ENCODE measurements around the gene PRSS50.

Gene PRSS50

DNA sequence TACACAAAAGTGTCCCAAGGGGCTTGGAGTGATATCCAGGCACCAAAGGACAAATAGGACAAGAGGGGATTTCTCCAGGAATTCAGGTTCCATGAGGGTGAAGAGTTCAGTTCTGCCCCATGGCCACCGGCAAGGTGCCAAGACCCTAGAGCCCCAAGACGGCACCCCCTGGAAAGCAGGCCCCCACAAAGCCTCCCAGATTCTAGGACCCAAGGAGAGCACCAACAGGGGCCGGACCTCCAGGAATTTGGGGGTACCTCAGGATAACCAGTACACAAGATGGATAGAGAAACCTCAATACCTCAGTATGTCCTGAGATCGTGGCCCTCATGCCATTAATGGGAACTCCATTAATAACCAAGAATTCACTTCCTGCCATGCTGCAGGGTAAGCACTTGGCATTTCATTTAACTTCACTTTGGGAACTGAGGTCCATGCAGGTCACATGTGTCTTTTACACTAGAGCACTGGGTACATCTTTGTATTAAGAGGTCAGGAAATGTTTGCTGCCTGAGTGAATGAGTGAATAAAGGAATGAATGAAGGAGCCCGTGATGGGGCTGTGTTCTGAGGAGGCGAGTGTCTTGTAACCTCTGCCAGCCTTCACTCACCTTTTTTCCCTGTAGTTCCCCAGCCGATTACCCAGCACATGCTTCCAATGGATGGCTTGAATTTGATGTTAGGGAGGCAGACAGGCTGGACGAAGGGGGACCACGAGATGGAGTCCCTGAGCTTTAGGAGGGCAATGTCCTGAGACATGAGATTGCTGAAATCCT lies 15.5 kb upstream of the PRSS50 start:
- no peak for DNase-seq (ENCODE audit: low spot score)
- no peak overlapping the region for H4K8ac ChIP-seq (ENCODE audit: low read depth, low read length)

DNA sequence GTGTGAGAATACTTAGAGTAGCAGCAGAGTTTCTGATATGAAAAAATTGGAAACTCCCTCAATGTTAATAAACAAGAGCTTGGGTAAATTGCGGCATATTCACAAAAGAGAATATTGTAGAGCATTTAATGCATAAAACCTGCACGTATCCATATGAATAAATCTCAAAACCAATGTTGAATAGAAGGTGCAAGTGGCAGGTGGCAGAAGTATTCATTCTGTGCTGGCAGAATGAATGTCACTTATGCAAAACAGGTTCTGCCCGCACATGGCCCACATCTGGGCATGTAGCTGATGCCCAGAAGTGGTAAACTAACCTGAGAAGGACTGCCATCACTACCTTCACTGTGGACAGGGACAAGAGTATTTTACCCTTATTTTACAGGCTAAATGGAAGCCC lies 14.1 kb upstream of the PRSS50 start:
- Histone ChIP-seq H3K27ac (replicated peaks; ENCODE audit: low read length) (no peak overlapping the region), H4K91ac (ENCODE audit: low read depth, low read length, poor library complexity) (no peak overlapping the region), H3K4ac (ENCODE audit: low read length) (no peak overlapping the region), H2AK5ac (ENCODE audit: low read depth, low read length) (no peak overlapping the region), H2AFZ (ENCODE audit: low read length) (no peak overlapping the region), H3K9me3 (replicated peaks in 1 of 2; ENCODE audit: control insufficient read depth in 2 of 2, insufficient read depth in 1 of 2, low read depth in 1 of 2, low read length in 2 of 2) (no peaks in the 10 kb centered on the region), H2BK120ac (ENCODE audit: low read depth, low read length) (no peak overlapping the region), H3K27me3 (ENCODE audit: control insufficient read depth in 3 of 3, insufficient read depth in 3 of 3, low read depth in 1 of 3, low read length in 3 of 3) (no peaks in the 10 kb centered on the region), H3K4me1 (ENCODE audit: control insufficient read depth in 2 of 2, insufficient read depth in 1 of 2, low read depth in 1 of 2, low read length in 2 of 2) (no peaks in the 10 kb centered on the region), H4K8ac (ENCODE audit: low read depth, low read length) (no peak overlapping the region), H2BK15ac (ENCODE audit: low read length) (no peak overlapping the region), H3K79me1 (ENCODE audit: low read depth, low read length) (no peaks in the 10 kb centered on the region), H2BK12ac (ENCODE audit: low read length) (no peak overlapping the region), H3K23ac (ENCODE audit: low read depth, low read length, poor library complexity) (no peak overlapping the region), H3K18ac (ENCODE audit: low read length) (no peak overlapping the region), H2BK5ac (ENCODE audit: low read length) (no peak overlapping the region), H3K14ac (ENCODE audit: low read length) (no peak overlapping the region), H3K9ac (ENCODE audit: low read depth, low read length, poor library complexity) (no peak overlapping the region), H3K4me3 (ENCODE audit: low read length in 2 of 2) (no peak overlapping the region), H3K4me2 (ENCODE audit: insufficient read depth, low read length, poor library complexity, severe bottlenecking) (no peak overlapping the region), H3K36me3 (replicated peaks in 1 of 2; ENCODE audit: control insufficient read depth in 2 of 2, insufficient read depth in 2 of 2, low read length in 2 of 2) (no peaks in the 10 kb centered on the region)
- WGBS, 2 donors (ENCODE audit: extremely low coverage in 2 of 2, insufficient read length in 2 of 2, insufficient replicate concordance in 1 of 2), result no CpG with 5 or more reads among the region's 3 CpGs
- DNase-seq (ENCODE audit: low spot score), result no peak

More for the DNA sequence above, 15.5 kb upstream of the PRSS50 start:
- Histone ChIP-seq H2BK12ac (ENCODE audit: low read length) (no peak overlapping the region), H3K18ac (ENCODE audit: low read length) (no peak overlapping the region), H4K91ac (ENCODE audit: low read depth, low read length, poor library complexity) (no peak overlapping the region), H3K9me3 (replicated peaks in 1 of 2; ENCODE audit: control insufficient read depth in 2 of 2, insufficient read depth in 1 of 2, low read depth in 1 of 2, low read length in 2 of 2) (no peaks in the 10 kb centered on the region), H3K27me3 (ENCODE audit: control insufficient read depth in 3 of 3, insufficient read depth in 3 of 3, low read depth in 1 of 3, low read length in 3 of 3) (no peaks in the 10 kb centered on the region), H3K9ac (ENCODE audit: low read depth, low read length, poor library complexity) (no peak overlapping the region), H3K27ac (replicated peaks; ENCODE audit: low read length) (no peak overlapping the region), H2AK5ac (ENCODE audit: low read depth, low read length) (no peak overlapping the region), H3K4me2 (ENCODE audit: insufficient read depth, low read length, poor library complexity, severe bottlenecking) (no peak overlapping the region), H3K14ac (ENCODE audit: low read length) (no peak overlapping the region), H3K4me3 (ENCODE audit: low read length in 2 of 2) (no peak overlapping the region), H3K4ac (ENCODE audit: low read length) (no peak overlapping the region), H3K23ac (ENCODE audit: low read depth, low read length, poor library complexity) (no peak overlapping the region), H2BK120ac (ENCODE audit: low read depth, low read length) (no peak overlapping the region), H3K79me1 (ENCODE audit: low read depth, low read length) (no peaks in the 10 kb centered on the region), H2BK15ac (ENCODE audit: low read length) (no peak overlapping the region), H2AFZ (ENCODE audit: low read length) (no peak overlapping the region), H2BK5ac (ENCODE audit: low read length) (no peak overlapping the region), H3K36me3 (replicated peaks in 1 of 2; ENCODE audit: control insufficient read depth in 2 of 2, insufficient read depth in 2 of 2, low read length in 2 of 2) (no peaks in the 10 kb centered on the region), H3K4me1 (ENCODE audit: control insufficient read depth in 2 of 2, insufficient read depth in 1 of 2, low read depth in 1 of 2, low read length in 2 of 2) (no peaks in the 10 kb centered on the region)
- no CpG with 5 or more reads among the region's 9 CpGs for WGBS, 2 donors (ENCODE audit: extremely low coverage in 2 of 2, insufficient read length in 2 of 2, insufficient replicate concordance in 1 of 2)

DNA sequence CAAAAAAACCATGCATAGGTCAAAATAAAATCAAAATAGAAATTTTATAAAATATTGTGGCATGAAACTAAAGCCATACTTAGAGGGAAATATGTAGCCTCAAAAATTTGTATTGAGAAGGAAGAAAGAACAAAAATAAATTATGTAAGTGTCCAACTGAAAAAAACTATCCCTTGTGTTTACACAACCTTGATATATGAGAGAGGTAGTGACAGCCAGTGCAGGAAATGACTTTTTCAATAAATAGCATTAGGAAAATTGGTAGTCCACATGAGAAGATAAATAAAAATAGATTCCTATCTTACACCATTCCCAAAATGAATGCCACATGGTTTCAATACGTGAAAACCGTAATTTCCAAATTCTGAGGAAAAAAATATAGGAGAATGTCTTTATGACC lies 13.2 kb upstream of the PRSS50 start:
- no peak overlapping the region for H2AK5ac ChIP-seq (ENCODE audit: low read depth, low read length)
- no peak for DNase-seq (ENCODE audit: low spot score)
- H3K23ac ChIP-seq (ENCODE audit: low read depth, low read length, poor library complexity), result no peak overlapping the region
- no peak overlapping the region for H4K8ac ChIP-seq (ENCODE audit: low read depth, low read length)
- WGBS, 2 donors (ENCODE audit: extremely low coverage in 2 of 2, insufficient read length in 2 of 2, insufficient replicate concordance in 1 of 2), result no CpG with 5 or more reads among the region's 2 CpGs
- H3K4ac ChIP-seq (ENCODE audit: low read length), result no peak overlapping the region
- H3K27me3 ChIP-seq (ENCODE audit: control insufficient read depth in 3 of 3, insufficient read depth in 3 of 3, low read depth in 1 of 3, low read length in 3 of 3), result no peaks in the 10 kb centered on the region
- H3K9me3 ChIP-seq (replicated peaks in 1 of 2; ENCODE audit: control insufficient read depth in 2 of 2, insufficient read depth in 1 of 2, low read depth in 1 of 2, low read length in 2 of 2), result no peaks in the 10 kb centered on the region
- no peak overlapping the region for H2BK15ac ChIP-seq (ENCODE audit: low read length)
- H3K79me1 ChIP-seq (ENCODE audit: low read depth, low read length), result no peaks in the 10 kb centered on the region
- no peak overlapping the region for H3K9ac ChIP-seq (ENCODE audit: low read depth, low read length, poor library complexity)
- no peaks in the 10 kb centered on the region for H3K36me3 ChIP-seq (replicated peaks in 1 of 2; ENCODE audit: control insufficient read depth in 2 of 2, insufficient read depth in 2 of 2, low read length in 2 of 2)
- H3K27ac ChIP-seq (replicated peaks; ENCODE audit: low read length), result no peak overlapping the region
- H3K18ac ChIP-seq (ENCODE audit: low read length), result no peak overlapping the region
- no peak overlapping the region for H3K14ac ChIP-seq (ENCODE audit: low read length)
- no peak overlapping the region for H2AFZ ChIP-seq (ENCODE audit: low read length)
- H4K91ac ChIP-seq (ENCODE audit: low read depth, low read length, poor library complexity), result no peak overlapping the region
- no peak overlapping the region for H3K4me3 ChIP-seq (ENCODE audit: low read length in 2 of 2)
- no peak overlapping the region for H2BK120ac ChIP-seq (ENCODE audit: low read depth, low read length)
- no peak overlapping the region for H2BK12ac ChIP-seq (ENCODE audit: low read length)
- no peak overlapping the region for H3K4me2 ChIP-seq (ENCODE audit: insufficient read depth, low read length, poor library complexity, severe bottlenecking)
- no peak overlapping the region for H2BK5ac ChIP-seq (ENCODE audit: low read length)
- no peaks in the 10 kb centered on the region for H3K4me1 ChIP-seq (ENCODE audit: control insufficient read depth in 2 of 2, insufficient read depth in 1 of 2, low read depth in 1 of 2, low read length in 2 of 2)

DNA sequence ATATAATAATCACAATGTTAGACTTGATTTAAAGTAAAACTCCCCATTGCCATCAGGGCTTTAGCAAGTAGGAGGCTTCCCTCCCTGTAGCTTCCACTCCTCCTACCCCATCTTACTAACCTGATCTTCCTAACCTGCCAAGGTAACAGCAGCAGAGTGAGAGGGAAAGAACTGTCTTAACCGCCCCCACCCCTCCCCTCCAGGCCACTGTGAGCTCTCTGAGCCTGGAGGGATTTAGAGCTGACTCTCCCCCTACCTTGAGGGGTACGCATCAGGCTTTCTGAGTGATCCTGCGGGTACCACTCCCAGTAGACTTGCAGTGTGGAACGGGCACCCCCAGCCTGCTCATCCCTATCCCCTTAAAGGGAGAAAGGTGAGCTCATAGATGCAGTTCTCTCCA lies 11.4 kb upstream of the PRSS50 start:
- H2BK12ac ChIP-seq (ENCODE audit: low read length), result no peak overlapping the region
- no peak overlapping the region for H4K8ac ChIP-seq (ENCODE audit: low read depth, low read length)
- no peaks in the 10 kb centered on the region for H3K79me1 ChIP-seq (ENCODE audit: low read depth, low read length)
- H2AK5ac ChIP-seq (ENCODE audit: low read depth, low read length), result no peak overlapping the region
- H3K27ac ChIP-seq (replicated peaks; ENCODE audit: low read length), result no peak overlapping the region
- no peak overlapping the region for H2BK120ac ChIP-seq (ENCODE audit: low read depth, low read length)
- no peak overlapping the region for H3K18ac ChIP-seq (ENCODE audit: low read length)
- no peak overlapping the region for H3K4me2 ChIP-seq (ENCODE audit: insufficient read depth, low read length, poor library complexity, severe bottlenecking)
- WGBS, 2 donors (ENCODE audit: extremely low coverage in 2 of 2, insufficient read length in 2 of 2, insufficient replicate concordance in 1 of 2), result no CpG with 5 or more reads among the region's 4 CpGs
- no peaks in the 10 kb centered on the region for H3K4me1 ChIP-seq (ENCODE audit: control insufficient read depth in 2 of 2, insufficient read depth in 1 of 2, low read depth in 1 of 2, low read length in 2 of 2)
- H3K9ac ChIP-seq (ENCODE audit: low read depth, low read length, poor library complexity), result no peak overlapping the region
- H3K23ac ChIP-seq (ENCODE audit: low read depth, low read length, poor library complexity), result no peak overlapping the region
- no peak overlapping the region for H4K91ac ChIP-seq (ENCODE audit: low read depth, low read length, poor library complexity)
- H3K9me3 ChIP-seq (replicated peaks in 1 of 2; ENCODE audit: control insufficient read depth in 2 of 2, insufficient read depth in 1 of 2, low read depth in 1 of 2, low read length in 2 of 2), result no peaks in the 10 kb centered on the region
- no peak overlapping the region for H2BK15ac ChIP-seq (ENCODE audit: low read length)
- no peak overlapping the region for H2BK5ac ChIP-seq (ENCODE audit: low read length)
- H3K27me3 ChIP-seq (ENCODE audit: control insufficient read depth in 3 of 3, insufficient read depth in 3 of 3, low read depth in 1 of 3, low read length in 3 of 3), result no peaks in the 10 kb centered on the region
- H2AFZ ChIP-seq (ENCODE audit: low read length), result no peak overlapping the region
- H3K14ac ChIP-seq (ENCODE audit: low read length), result no peak overlapping the region
- no peak overlapping the region for H3K4me3 ChIP-seq (ENCODE audit: low read length in 2 of 2)
- no peak overlapping the region for H3K4ac ChIP-seq (ENCODE audit: low read length)
- H3K36me3 ChIP-seq (replicated peaks in 1 of 2; ENCODE audit: control insufficient read depth in 2 of 2, insufficient read depth in 2 of 2, low read length in 2 of 2), result no peaks in the 10 kb centered on the region
- DNase-seq (ENCODE audit: low spot score), result no peak
